Measurements from ENCODE around the gene PDSS1. TPM values are rescaled to one million over a fixed set of nuclear protein-coding genes. Genes with fewer than 3 reads are reported as not detected.

Gene PDSS1
- total RNA-seq, 1 experiment from 2014 or later = 15.4 TPM

- H3K27ac Mint-ChIP-seq (ENCODE audit: unreplicated experiment) = no peak overlapping the region
- no peak for TF ChIP-seq CTCF (IDR thresholded peaks at IDR 0.05; ENCODE audit: unreplicated experiment)
- H3K4me3 Mint-ChIP-seq (ENCODE audit: low read depth, unreplicated experiment) = peak overlapping the region; percentile 36
- DNase-seq = no peak
- H3K4me1 Mint-ChIP-seq (ENCODE audit: low read depth, unreplicated experiment) = peaks cover 38% of the 10 kb centered on the region
- no peaks in the 10 kb centered on the region for H3K27me3 Mint-ChIP-seq (ENCODE audit: unreplicated experiment)
- intact Hi-C loops (cut with micrococcal nuclease; ENCODE audit: unreplicated experiment) = no loop called here
- H3K9me3 Mint-ChIP-seq (ENCODE audit: low read depth, unreplicated experiment) = peaks cover 7% of the 10 kb centered on the region
- H3K36me3 Mint-ChIP-seq (ENCODE audit: insufficient read depth, unreplicated experiment) = peaks cover 9% of the 10 kb centered on the region
- CTCF ChIA-PET = no interaction called here
- no TSS peak for BruUV-seq (replicated peaks)
Observed at GRCh38 chr10:26703096-26703495, 5.6 kb downstream of the PDSS1 start.

GRCh38 chr10:26703974-26704373 is 6.5 kb downstream of the PDSS1 start:
- TF ChIP-seq CTCF (IDR thresholded peaks at IDR 0.05; ENCODE audit: unreplicated experiment) = no peak
- intact Hi-C loops (cut with micrococcal nuclease; ENCODE audit: unreplicated experiment) = no loop called here
- no peak overlapping the region for H3K4me3 Mint-ChIP-seq (ENCODE audit: low read depth, unreplicated experiment)
- H3K27ac Mint-ChIP-seq (ENCODE audit: unreplicated experiment) = no peak overlapping the region
- CTCF ChIA-PET = no interaction called here
- H3K9me3 Mint-ChIP-seq (ENCODE audit: low read depth, unreplicated experiment) = peaks cover 7% of the 10 kb centered on the region
- no peaks in the 10 kb centered on the region for H3K27me3 Mint-ChIP-seq (ENCODE audit: unreplicated experiment)
- H3K36me3 Mint-ChIP-seq (ENCODE audit: insufficient read depth, unreplicated experiment) = peaks cover 5% of the 10 kb centered on the region
- no peak for DNase-seq
- H3K4me1 Mint-ChIP-seq (ENCODE audit: low read depth, unreplicated experiment) = peaks cover 33% of the 10 kb centered on the region
- no TSS peak for BruUV-seq (replicated peaks)

- no TSS peak for BruUV-seq (replicated peaks)
- no peak for DNase-seq
- Mint-ChIP-seq H3K27me3 (ENCODE audit: unreplicated experiment) (no peaks in the 10 kb centered on the region), H3K4me3 (ENCODE audit: low read depth, unreplicated experiment) (no peak overlapping the region), H3K36me3 (ENCODE audit: insufficient read depth, unreplicated experiment) (peaks cover 5% of the 10 kb centered on the region), H3K9me3 (ENCODE audit: low read depth, unreplicated experiment) (no peaks in the 10 kb centered on the region), H3K4me1 (ENCODE audit: low read depth, unreplicated experiment) (peaks cover 20% of the 10 kb centered on the region), H3K27ac (ENCODE audit: unreplicated experiment) (no peak overlapping the region)
- intact Hi-C loops (cut with micrococcal nuclease; ENCODE audit: unreplicated experiment) = no loop called here
- CTCF ChIA-PET = no interaction called here
- TF ChIP-seq CTCF (IDR thresholded peaks at IDR 0.05; ENCODE audit: unreplicated experiment) = no peak
Observed at GRCh38 chr10:26706206-26706605, 8.7 kb downstream of the PDSS1 start.

GRCh38 chr10:26706936-26707335 is 9.4 kb downstream of the PDSS1 start:
- Mint-ChIP-seq H3K36me3 (ENCODE audit: insufficient read depth, unreplicated experiment) (peaks cover 5% of the 10 kb centered on the region), H3K9me3 (ENCODE audit: low read depth, unreplicated experiment) (no peaks in the 10 kb centered on the region), H3K4me3 (ENCODE audit: low read depth, unreplicated experiment) (no peak overlapping the region), H3K27ac (ENCODE audit: unreplicated experiment) (no peak overlapping the region), H3K27me3 (ENCODE audit: unreplicated experiment) (no peaks in the 10 kb centered on the region), H3K4me1 (ENCODE audit: low read depth, unreplicated experiment) (peaks cover 14% of the 10 kb centered on the region)
- no TSS peak for BruUV-seq (replicated peaks)
- no peak for DNase-seq
- no peak for TF ChIP-seq CTCF (IDR thresholded peaks at IDR 0.05; ENCODE audit: unreplicated experiment)
- intact Hi-C loops (cut with micrococcal nuclease; ENCODE audit: unreplicated experiment) = no loop called here
- CTCF ChIA-PET = no interaction called here

GRCh38 chr10:26711324-26711723 is 13.8 kb downstream of the PDSS1 start:
- TF ChIP-seq CTCF (IDR thresholded peaks at IDR 0.05; ENCODE audit: unreplicated experiment) = no peak
- Mint-ChIP-seq H3K27ac (ENCODE audit: unreplicated experiment) (no peak overlapping the region), H3K4me1 (ENCODE audit: low read depth, unreplicated experiment) (no peaks in the 10 kb centered on the region), H3K4me3 (ENCODE audit: low read depth, unreplicated experiment) (no peak overlapping the region), H3K36me3 (ENCODE audit: insufficient read depth, unreplicated experiment) (peaks cover 13% of the 10 kb centered on the region), H3K9me3 (ENCODE audit: low read depth, unreplicated experiment) (no peaks in the 10 kb centered on the region), H3K27me3 (ENCODE audit: unreplicated experiment) (no peaks in the 10 kb centered on the region)
- CTCF ChIA-PET = no interaction called here
- no peak for DNase-seq
- BruUV-seq (replicated peaks) = no TSS peak
- intact Hi-C loops (cut with micrococcal nuclease; ENCODE audit: unreplicated experiment) = no loop called here

Measured in Calu3 (cell line).